DMS53 treated with DMSO at 0.1 percent for 48 hours (cell line): ENCODE results near the gene ANKUB1.

Experiments used
- DNase-seq: peaks from one replicate; lab custom pipeline; 2025; ENCODE audit not compliant: unreplicated experiment; lab: John Stamatoyannopoulos, UW

The ANKUB1 gene

GRCh38 chr3:149765762-149766334, 26.5 kb downstream of the ANKUB1 start:
- DNase-seq: peak; percentile 11

GRCh38 chr3:149764302-149764701, 28.1 kb downstream of the ANKUB1 start:
- DNase-seq: no peak

GRCh38 chr3:149763565-149764195, 28.7 kb downstream of the ANKUB1 start:
- DNase-seq: no peak

- DNase-seq: no peak
These were observed 38.6 kb downstream of the ANKUB1 start for GRCh38 chr3:149753717-149754116.

- no peak for DNase-seq
These were observed 39.6 kb downstream of the ANKUB1 start for GRCh38 chr3:149752788-149753136.

- peak; percentile 78 for DNase-seq
These were observed 40.1 kb downstream of the ANKUB1 start, which contains the start of gene COMMD2 for GRCh38 chr3:149752051-149752787. TSS of gene COMMD2 (minus strand) at chr3:149752489. CDS start at chr3:149752444, 45 bp downstream.

- no peak for DNase-seq
These were observed 40.8 kb downstream of the ANKUB1 start for GRCh38 chr3:149751551-149751950.

GRCh38 chr3:149744606-149745005, 47.7 kb downstream of the ANKUB1 start:
- DNase-seq: no peak

- DNase-seq: no peak
These were observed 48.2 kb downstream of the ANKUB1 start for GRCh38 chr3:149744151-149744550.

- DNase-seq: no peak
These were observed 53.0 kb downstream of the ANKUB1 start for GRCh38 chr3:149739396-149739795.

GRCh38 chr3:149738876-149739275, 53.5 kb downstream of the ANKUB1 start:
- no peak for DNase-seq

GRCh38 chr3:149736953-149737205, 55.5 kb downstream of the ANKUB1 start:
- DNase-seq: no peak

- DNase-seq: no peak
These were observed 56.0 kb downstream of the ANKUB1 start for GRCh38 chr3:149736175-149736952.

- DNase-seq: no peak
These were observed 60.1 kb downstream of the ANKUB1 start for GRCh38 chr3:149732234-149732633.

GRCh38 chr3:149727656-149728055, 64.7 kb downstream of the ANKUB1 start:
- no peak for DNase-seq

- no peak for DNase-seq
These were observed 65.5 kb downstream of the ANKUB1 start for GRCh38 chr3:149726716-149727407.

- DNase-seq: no peak
These were observed 68.6 kb downstream of the ANKUB1 start for GRCh38 chr3:149723781-149724180.

- no peak for DNase-seq
These were observed 71.4 kb downstream of the ANKUB1 start for GRCh38 chr3:149720918-149721317.

GRCh38 chr3:149717391-149718056, 74.8 kb downstream of the ANKUB1 start:
- DNase-seq: peak; percentile 39

- no peak for DNase-seq
These were observed 75.4 kb downstream of the ANKUB1 start for GRCh38 chr3:149716984-149717383.

- no peak for DNase-seq
These were observed 77.1 kb downstream of the ANKUB1 start for GRCh38 chr3:149715247-149715646.
